A549 (cell line): ENCODE measurements around the gene ANO3. TPM values are rescaled to one million over a fixed set of nuclear protein-coding genes. Genes with fewer than 3 reads are reported as not detected.

ENCODE experiments used
- ATAC-seq, 2 experiments: fragments of 200-7000 bp in 1 of 2; fragments of >200 bp in 1 of 2; cut with Nextera tagmentation in 1 of 2; cut with Tn5 transposase in 1 of 2; 3 replicates each; pipeline versions ENCODE4 v1.8.0 to v1.9.1; 2018 to 2020; ENCODE audit warnings: mild to moderate bottlenecking in 1 of 2, moderate library complexity in 1 of 2
- CTCF ChIA-PET: fragments of 300-600 bp; sonication (Branson Sonifier 250); formaldehyde crosslinking; extraction: SDS; loops from one replicate; lab custom pipeline; 2021; ENCODE audit warnings: antibody characterized with exemption, inconsistent platforms; lab: Yijun Ruan, JAX
- POLR2A ChIA-PET: fragments of 350-600 bp; formaldehyde crosslinking; extraction: SDS; loops from one replicate; lab custom pipeline; 2021; ENCODE audit warnings: antibody characterized with exemption, inconsistent platforms; lab: Yijun Ruan, JAX
- DNase-seq, 2 experiments: peaks; one replicate each; pipeline versions ENCODE4 v3.0.0 to v3.0.0-alpha.2; 2011 to 2016; ENCODE audit warnings: low read depth in 1 of 2, low spot score in 1 of 2
- FAIRE-seq: peaks from 2 replicates; lab custom pipeline; 2011; peaks lifted over from hg19 to GRCh38; lab: Jason Lieb, UNC
- H3K27ac ChIP-seq, 2 experiments: fragments of >200 bp; sonication (Bioruptor Twin); formaldehyde crosslinking; 3 replicates each; pipeline ENCODE4 v1.5.1; 2016 to 2017
- H3K4me1 ChIP-seq: fragments of >200 bp; sonication (Bioruptor Twin); formaldehyde crosslinking; 3 replicates; pipeline ENCODE4 v1.6.1; 2016
- H3K4me2 ChIP-seq: fragments of >200 bp; sonication (Bioruptor Twin); formaldehyde crosslinking; 3 replicates; pipeline ENCODE4 v1.6.1; 2016
- H3K4me3 ChIP-seq: fragments of >200 bp; sonication (Bioruptor Twin); formaldehyde crosslinking; 3 replicates; pipeline ENCODE4 v1.5.1; 2016
- H3K9me3 ChIP-seq: fragments of >200 bp; sonication (Bioruptor Twin); formaldehyde crosslinking; 3 replicates; pipeline ENCODE4 v1.6.1; 2016
- CBX2 ChIP-seq: fragments of 200-600 bp; sonication (generic); IDR thresholded peaks from 2 replicates; pipeline ENCODE4 v1.6.1; 2016; ENCODE audit warnings: low read depth, mild to moderate bottlenecking, borderline replicate concordance
- CEBPB ChIP-seq, 2 experiments: fragments of >200 bp in 1 of 2; sonication (Bioruptor Twin) in 1 of 2; formaldehyde crosslinking in 1 of 2; IDR thresholded peaks; 2 replicates each; pipeline ENCODE4 v1.6.1; 2012 to 2016
- EHMT2 ChIP-seq: fragments of 200-600 bp; sonication (generic); IDR thresholded peaks from 2 replicates; pipeline ENCODE4 v1.6.1; 2016; ENCODE audit warnings: antibody characterized with exemption, low read depth, mild to moderate bottlenecking, moderate library complexity
- ESRRA ChIP-seq: fragments of 150-350 bp; IDR thresholded peaks from 2 replicates; pipeline ENCODE4 v1.6.1; 2014; ENCODE audit warnings: mild to moderate bottlenecking, low read length, borderline replicate concordance
- HDAC2 ChIP-seq: fragments of 200-600 bp; sonication (generic); IDR thresholded peaks from 2 replicates; pipeline ENCODE4 v1.6.1; 2016
- HEYL ChIP-seq: fragments of 250-450 bp; sonication (Bioruptor Pico); IDR thresholded peaks from 2 replicates; pipeline ENCODE4 v1.8.0; 2021; ENCODE audit warnings: mild to moderate bottlenecking, moderate library complexity
- JUN ChIP-seq, 2 experiments: fragments of >200 bp; sonication (Bioruptor Twin); formaldehyde crosslinking; IDR thresholded peaks; 2 replicates in 1 of 2; 3 replicates in 1 of 2; pipeline ENCODE4 v1.6.1; 2016 to 2017
- KDM5A ChIP-seq: fragments of 200-600 bp; sonication (generic); IDR thresholded peaks from 2 replicates; pipeline ENCODE4 v1.6.1; 2016; ENCODE audit warnings: antibody characterized with exemption, mild to moderate bottlenecking
- NPAS2 ChIP-seq: fragments of 250-450 bp; sonication (Bioruptor Pico); IDR thresholded peaks from 2 replicates; pipeline ENCODE4 v1.8.0; 2022; ENCODE audit warnings: mild to moderate bottlenecking, moderate library complexity, borderline replicate concordance
- POLR2A ChIP-seq: IDR thresholded peaks from 2 replicates; pipeline ENCODE4 v1.6.1; 2012; ENCODE audit warnings: mild to moderate bottlenecking, low read length
- RAD21 ChIP-seq, 2 experiments: fragments of >200 bp in 1 of 2; sonication (Bioruptor Twin) in 1 of 2; formaldehyde crosslinking in 1 of 2; IDR thresholded peaks in 1 of 2; conservative IDR thresholded peaks in 1 of 2; 2 replicates in 1 of 2; 3 replicates in 1 of 2; pipeline ENCODE4 v1.6.1; 2012 to 2018; ENCODE audit warnings: inconsistent platforms in 1 of 2
- RARB ChIP-seq: fragments of 250-450 bp; sonication (Bioruptor Pico); IDR thresholded peaks from 2 replicates; pipeline ENCODE4 v1.8.0; 2021; ENCODE audit warnings: mild to moderate bottlenecking, moderate library complexity
- RCOR1 ChIP-seq: fragments of 150-350 bp; IDR thresholded peaks from 2 replicates; pipeline ENCODE4 v1.6.1; 2014; ENCODE audit warnings: antibody characterized with exemption, low read length, low read depth
- RNF2 ChIP-seq: fragments of 200-600 bp; sonication (generic); IDR thresholded peaks from 2 replicates; pipeline ENCODE4 v1.6.1; 2016; ENCODE audit warnings: low read depth, mild to moderate bottlenecking, antibody characterized with exemption, moderate library complexity, borderline replicate concordance
- SMC3 ChIP-seq: fragments of >200 bp; sonication (Bioruptor Twin); formaldehyde crosslinking; IDR thresholded peaks from 3 replicates; pipeline ENCODE4 v1.6.1; 2018; ENCODE audit warnings: inconsistent platforms
- ZNF302 ChIP-seq: fragments of 250-450 bp; sonication (Bioruptor Pico); IDR thresholded peaks from 2 replicates; pipeline ENCODE4 v1.9.0; 2021; ENCODE audit warnings: inconsistent platforms, mild to moderate bottlenecking, moderate library complexity
- WGBS: methylation state at CpG from one replicate; pipeline ENCODE4 v1.1.6; 2017; ENCODE audit errors: missing lambda C conversion rate; 5-methylcytosine and 5-hydroxymethylcytosine counted together
- polyA plus RNA-seq, 4 experiments: library from polyadenylated mRNA; depleted of rRNA in 3 of 4; stranded (reverse); fragments of >200 nt; fragmentation: RNase III in 1 of 4; extraction: RNeasy Plus Mini Kit Qiagen cat#74134 plus additional on column Dnase treatment in 1 of 4; gene quantifications; 2 replicates in 3 of 4; 3 replicates in 1 of 4; pipeline ENCODE4 v1.2.3, GENCODE V29; 2011 to 2017
- TF ChIP-seq, protein P1 (sequence below): fragments of >200 bp; sonication (Bioruptor Twin); formaldehyde crosslinking; IDR thresholded peaks from 3 replicates; pipeline ENCODE4 v1.5.1; 2016
- TF ChIP-seq, protein P2 (sequence below): IDR thresholded peaks from 2 replicates; pipeline ENCODE4 v1.6.1; 2012
- TF ChIP-seq, protein P3 (sequence below): fragments of >200 bp; sonication (Bioruptor Twin); formaldehyde crosslinking; IDR thresholded peaks from 3 replicates; pipeline ENCODE4 v1.6.1; 2016
- TF ChIP-seq, protein P4 (sequence below): fragments of 450-650 bp; IDR thresholded peaks from 2 replicates; pipeline ENCODE4 v1.6.1; 2014; ENCODE audit warnings: antibody characterized with exemption
- TF ChIP-seq, protein P5 (sequence below): fragments of 200-600 bp; sonication (generic); IDR thresholded peaks from 2 replicates; pipeline ENCODE4 v1.6.1; 2016; ENCODE audit warnings: antibody characterized with exemption, mild to moderate bottlenecking, moderate library complexity

ANO3 gene
- polyA plus RNA-seq, 2 of the 4 experiments (the other 2 are of a cell fraction), result not detected

DNA sequence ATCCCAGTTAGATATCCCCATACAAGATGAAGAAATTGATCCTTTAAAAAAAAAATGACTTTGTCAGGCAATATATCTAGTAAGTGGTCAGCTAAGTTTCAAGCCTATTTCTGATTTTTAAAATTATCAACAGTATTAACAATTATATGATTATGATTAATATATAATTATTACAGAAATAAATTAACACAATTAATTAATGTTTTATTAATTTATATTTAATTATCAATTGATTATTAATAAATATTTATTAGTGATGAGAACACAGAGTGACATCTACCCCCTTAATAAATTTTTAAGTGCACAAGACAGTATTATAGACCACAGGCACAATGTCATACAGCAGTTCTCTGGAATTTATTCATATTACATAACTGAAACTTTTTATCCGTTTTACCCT is 218.1 kb downstream of the ANO3 start (continued):
- TF ChIP-seq, protein P1, sequence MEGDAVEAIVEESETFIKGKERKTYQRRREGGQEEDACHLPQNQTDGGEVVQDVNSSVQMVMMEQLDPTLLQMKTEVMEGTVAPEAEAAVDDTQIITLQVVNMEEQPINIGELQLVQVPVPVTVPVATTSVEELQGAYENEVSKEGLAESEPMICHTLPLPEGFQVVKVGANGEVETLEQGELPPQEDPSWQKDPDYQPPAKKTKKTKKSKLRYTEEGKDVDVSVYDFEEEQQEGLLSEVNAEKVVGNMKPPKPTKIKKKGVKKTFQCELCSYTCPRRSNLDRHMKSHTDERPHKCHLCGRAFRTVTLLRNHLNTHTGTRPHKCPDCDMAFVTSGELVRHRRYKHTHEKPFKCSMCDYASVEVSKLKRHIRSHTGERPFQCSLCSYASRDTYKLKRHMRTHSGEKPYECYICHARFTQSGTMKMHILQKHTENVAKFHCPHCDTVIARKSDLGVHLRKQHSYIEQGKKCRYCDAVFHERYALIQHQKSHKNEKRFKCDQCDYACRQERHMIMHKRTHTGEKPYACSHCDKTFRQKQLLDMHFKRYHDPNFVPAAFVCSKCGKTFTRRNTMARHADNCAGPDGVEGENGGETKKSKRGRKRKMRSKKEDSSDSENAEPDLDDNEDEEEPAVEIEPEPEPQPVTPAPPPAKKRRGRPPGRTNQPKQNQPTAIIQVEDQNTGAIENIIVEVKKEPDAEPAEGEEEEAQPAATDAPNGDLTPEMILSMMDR, result no peak
- no peak for TF ChIP-seq HDAC2
- TF ChIP-seq KDM5A, result no peak
- TF ChIP-seq POLR2A, result no peak
- TF ChIP-seq RCOR1, result no peak
- TF ChIP-seq SMC3, result no peak
- no peak for TF ChIP-seq NPAS2 (CRISPR knock-in tag)
- no peak for TF ChIP-seq EHMT2
- TF ChIP-seq, protein P2, sequence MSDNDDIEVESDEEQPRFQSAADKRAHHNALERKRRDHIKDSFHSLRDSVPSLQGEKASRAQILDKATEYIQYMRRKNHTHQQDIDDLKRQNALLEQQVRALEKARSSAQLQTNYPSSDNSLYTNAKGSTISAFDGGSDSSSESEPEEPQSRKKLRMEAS, result no peak
- TF ChIP-seq HEYL (CRISPR knock-in tag), result no peak
- no peak for TF ChIP-seq CEBPB (IDR thresholded peaks at IDR 0.05)

DNA sequence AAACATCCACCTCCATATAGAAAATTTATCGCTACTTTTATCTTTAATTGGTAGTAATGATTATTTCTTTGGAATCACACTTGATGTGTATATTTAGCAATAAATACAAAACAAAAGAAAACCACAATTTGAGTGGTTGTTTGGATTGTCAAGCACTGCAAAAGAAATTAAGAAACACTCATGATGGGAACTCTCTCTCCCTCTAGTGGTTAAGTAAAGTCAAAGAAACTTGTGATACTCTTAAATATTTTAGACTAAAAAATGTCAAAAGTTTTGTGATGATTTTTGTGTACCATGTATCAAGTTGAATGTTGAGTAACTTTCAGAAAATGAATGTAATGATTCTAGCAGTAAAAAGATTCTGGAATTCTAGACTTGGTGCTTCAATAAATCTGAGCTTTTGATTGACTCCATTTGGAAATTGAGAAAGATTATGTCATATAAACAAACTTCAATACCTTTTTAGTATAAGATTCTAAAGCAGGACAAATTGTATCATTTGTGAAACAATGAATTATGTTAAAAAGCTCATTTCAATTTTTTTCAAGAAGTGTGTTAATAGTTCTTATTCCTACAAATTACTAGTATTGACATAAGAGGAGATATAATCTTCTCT is 219.4 kb downstream of the ANO3 start:
- CTCF ChIA-PET, result no interaction called here
- H3K4me2 ChIP-seq, result no peak overlapping the region
- TF ChIP-seq HDAC2 (no peak), ZNF302 (CRISPR knock-in tag) (no peak), RAD21 (conservative IDR thresholded peaks at IDR 0.05 in 1 of 2, IDR thresholded peaks at IDR 0.05 in 1 of 2) (peak; percentile 22 to 25; a peak in 3 of 5 replicates), ESRRA (no peak), SMC3 (0 out of 3 replicates have a peak, but pooled peaks have one; percentile 20), RARB (no peak), CBX2 (no peak), JUN (IDR thresholded peaks at IDR 0.05) (no peak), CEBPB (IDR thresholded peaks at IDR 0.05) (no peak), RNF2 (no peak)
- TF ChIP-seq, protein P1, result peak; percentile 39; the same call in 2 of the 3 replicates
- TF ChIP-seq, protein P3, sequence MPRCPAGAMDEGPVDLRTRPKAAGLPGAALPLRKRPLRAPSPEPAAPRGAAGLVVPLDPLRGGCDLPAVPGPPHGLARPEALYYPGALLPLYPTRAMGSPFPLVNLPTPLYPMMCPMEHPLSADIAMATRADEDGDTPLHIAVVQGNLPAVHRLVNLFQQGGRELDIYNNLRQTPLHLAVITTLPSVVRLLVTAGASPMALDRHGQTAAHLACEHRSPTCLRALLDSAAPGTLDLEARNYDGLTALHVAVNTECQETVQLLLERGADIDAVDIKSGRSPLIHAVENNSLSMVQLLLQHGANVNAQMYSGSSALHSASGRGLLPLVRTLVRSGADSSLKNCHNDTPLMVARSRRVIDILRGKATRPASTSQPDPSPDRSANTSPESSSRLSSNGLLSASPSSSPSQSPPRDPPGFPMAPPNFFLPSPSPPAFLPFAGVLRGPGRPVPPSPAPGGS, result no peak
- TF ChIP-seq, protein P4, sequence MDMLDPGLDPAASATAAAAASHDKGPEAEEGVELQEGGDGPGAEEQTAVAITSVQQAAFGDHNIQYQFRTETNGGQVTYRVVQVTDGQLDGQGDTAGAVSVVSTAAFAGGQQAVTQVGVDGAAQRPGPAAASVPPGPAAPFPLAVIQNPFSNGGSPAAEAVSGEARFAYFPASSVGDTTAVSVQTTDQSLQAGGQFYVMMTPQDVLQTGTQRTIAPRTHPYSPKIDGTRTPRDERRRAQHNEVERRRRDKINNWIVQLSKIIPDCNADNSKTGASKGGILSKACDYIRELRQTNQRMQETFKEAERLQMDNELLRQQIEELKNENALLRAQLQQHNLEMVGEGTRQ, result no peak
- TF ChIP-seq, protein P5, sequence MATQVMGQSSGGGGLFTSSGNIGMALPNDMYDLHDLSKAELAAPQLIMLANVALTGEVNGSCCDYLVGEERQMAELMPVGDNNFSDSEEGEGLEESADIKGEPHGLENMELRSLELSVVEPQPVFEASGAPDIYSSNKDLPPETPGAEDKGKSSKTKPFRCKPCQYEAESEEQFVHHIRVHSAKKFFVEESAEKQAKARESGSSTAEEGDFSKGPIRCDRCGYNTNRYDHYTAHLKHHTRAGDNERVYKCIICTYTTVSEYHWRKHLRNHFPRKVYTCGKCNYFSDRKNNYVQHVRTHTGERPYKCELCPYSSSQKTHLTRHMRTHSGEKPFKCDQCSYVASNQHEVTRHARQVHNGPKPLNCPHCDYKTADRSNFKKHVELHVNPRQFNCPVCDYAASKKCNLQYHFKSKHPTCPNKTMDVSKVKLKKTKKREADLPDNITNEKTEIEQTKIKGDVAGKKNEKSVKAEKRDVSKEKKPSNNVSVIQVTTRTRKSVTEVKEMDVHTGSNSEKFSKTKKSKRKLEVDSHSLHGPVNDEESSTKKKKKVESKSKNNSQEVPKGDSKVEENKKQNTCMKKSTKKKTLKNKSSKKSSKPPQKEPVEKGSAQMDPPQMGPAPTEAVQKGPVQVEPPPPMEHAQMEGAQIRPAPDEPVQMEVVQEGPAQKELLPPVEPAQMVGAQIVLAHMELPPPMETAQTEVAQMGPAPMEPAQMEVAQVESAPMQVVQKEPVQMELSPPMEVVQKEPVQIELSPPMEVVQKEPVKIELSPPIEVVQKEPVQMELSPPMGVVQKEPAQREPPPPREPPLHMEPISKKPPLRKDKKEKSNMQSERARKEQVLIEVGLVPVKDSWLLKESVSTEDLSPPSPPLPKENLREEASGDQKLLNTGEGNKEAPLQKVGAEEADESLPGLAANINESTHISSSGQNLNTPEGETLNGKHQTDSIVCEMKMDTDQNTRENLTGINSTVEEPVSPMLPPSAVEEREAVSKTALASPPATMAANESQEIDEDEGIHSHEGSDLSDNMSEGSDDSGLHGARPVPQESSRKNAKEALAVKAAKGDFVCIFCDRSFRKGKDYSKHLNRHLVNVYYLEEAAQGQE, result no peak
- TF ChIP-seq, all 56 proteins: peak for 3
- POLR2A ChIA-PET, result no interaction called here
- WGBS, result 5% methylated on average over 1 of the region's 1 CpG
- DNase-seq (no peak), ATAC-seq (no peak), FAIRE-seq (no peak)
- H3K9me3 ChIP-seq, result no peaks in the 10 kb centered on the region
- H3K27ac ChIP-seq, result no peak overlapping the region
- no peaks in the 10 kb centered on the region for H3K4me1 ChIP-seq
- no peak overlapping the region for H3K4me3 ChIP-seq
